ENCODE results near the gene TMEM98. TPM values are rescaled to one million over a fixed set of nuclear protein-coding genes. Genes with fewer than 3 reads are reported as not detected.

Gene TMEM98
- total and polyA plus RNA-seq, 9 of the 15 experiments (the other 6 are each of a cell fraction or from before 2014, with no cell fraction given) = 33.5 to 164 (median 84.7) TPM

- TF ChIP-seq ZNF197 (CRISPR knock-in tag; IDR thresholded peaks at IDR 0.05; ENCODE audit: low read depth) (peak; percentile 66; the same call in 1 of the 2 replicates), ZNF407 (IDR thresholded peaks at IDR 0.05; ENCODE audit: low read depth) (no peak), ZNF609 (CRISPR knock-in tag; IDR thresholded peaks at IDR 0.05; ENCODE audit: borderline replicate concordance) (no peak), CC2D1A (IDR thresholded peaks at IDR 0.05) (no peak), E2F4 (CRISPR knock-in tag; IDR thresholded peaks at IDR 0.05; ENCODE audit: low read depth) (no peak), ARID2 (IDR thresholded peaks at IDR 0.05) (no peak), PHF21A (IDR thresholded peaks at IDR 0.05; ENCODE audit: borderline replicate concordance, low read depth) (no peak), FOXM1 (IDR thresholded peaks at IDR 0.05; ENCODE audit: low read depth) (peak; percentile 66; the same call in 1 of the 2 replicates), FOXM1 (CRISPR knock-in tag; IDR thresholded peaks at IDR 0.05; ENCODE audit: low read depth) (no peak), BCOR (IDR thresholded peaks at IDR 0.05) (peak; percentile 47; the same call in 1 of the 2 replicates), CTCF (IDR thresholded peaks at IDR 0.05 in 2 of 3, conservative IDR thresholded peaks at IDR 0.05 in 1 of 3; ENCODE audit: insufficient read depth in 2 of 3, low read depth in 1 of 3, low read length in 3 of 3) (no peak), TEAD1 (CRISPR knock-in tag; IDR thresholded peaks at IDR 0.05) (no peak)
Observed at GRCh38 chr17:32971171-32971570, 43.2 kb downstream of the TMEM98 start (continued).

Data from K562 (cell line).